ACC112 (cell line): ENCODE results near the gene VMAC.

Experiments used
- H2AFZ ChIP-seq: fragments of 200-600 bp; sonication (generic); one replicate; pipeline ENCODE4 v1.6.0; 2017; ENCODE audit warnings: antibody characterized with exemption, low read length; ENCODE audit not compliant: unreplicated experiment
- H3K27ac ChIP-seq: fragments of 200-600 bp; sonication (generic); 2 replicates; pipeline ENCODE4 v1.5.1; 2014; ENCODE audit warnings: low read depth, mild to moderate bottlenecking, antibody characterized with exemption, low read length, moderate library complexity
- H3K27me3 ChIP-seq: fragments of 200-600 bp; sonication (generic); 2 replicates; pipeline ENCODE4 v1.6.1; 2014; ENCODE audit warnings: mild to moderate bottlenecking, antibody characterized with exemption, low read length, moderate library complexity, mixed read lengths; ENCODE audit not compliant: insufficient read depth
- H3K36me3 ChIP-seq: fragments of 200-600 bp; sonication (generic); 2 replicates; pipeline ENCODE4 v1.6.1; 2016; ENCODE audit warnings: mild to moderate bottlenecking, antibody characterized with exemption, low read length, moderate library complexity, mixed read lengths; ENCODE audit not compliant: insufficient read depth
- H3K4me1 ChIP-seq: fragments of 200-600 bp; sonication (generic); one replicate; pipeline ENCODE4 v1.6.1; 2016; ENCODE audit warnings: low read length, mixed read lengths; ENCODE audit not compliant: insufficient read depth, unreplicated experiment, control insufficient read depth
- H3K4me3 ChIP-seq: fragments of 200-600 bp; sonication (generic); 2 replicates; pipeline ENCODE4 v1.5.1; 2014; ENCODE audit warnings: mild to moderate bottlenecking, low read depth, low read length
- H3K79me2 ChIP-seq: fragments of 200-600 bp; sonication (generic); one replicate; pipeline ENCODE4 v1.6.0; 2016; ENCODE audit warnings: low read length; ENCODE audit not compliant: control insufficient read depth, unreplicated experiment, insufficient read depth

Gene VMAC

GRCh38 chr19:5910638-5910907 lies 5.9 kb downstream of the VMAC start:
- H2AFZ ChIP-seq: no peak overlapping the region
- H3K27ac ChIP-seq: no peak overlapping the region
- no peaks in the 10 kb centered on the region for H3K27me3 ChIP-seq
- no peak overlapping the region for H3K4me3 ChIP-seq
- no peaks in the 10 kb centered on the region for H3K79me2 ChIP-seq
- no peaks in the 10 kb centered on the region for H3K36me3 ChIP-seq
- H3K4me1 ChIP-seq: peaks cover 5% of the 10 kb centered on the region

GRCh38 chr19:5911366-5911765 lies 6.7 kb downstream of the VMAC start:
- Histone ChIP-seq H2AFZ (no peak overlapping the region), H3K27me3 (no peaks in the 10 kb centered on the region), H3K36me3 (no peaks in the 10 kb centered on the region), H3K27ac (no peak overlapping the region), H3K4me3 (no peak overlapping the region), H3K4me1 (peaks cover 5% of the 10 kb centered on the region), H3K79me2 (no peaks in the 10 kb centered on the region)

GRCh38 chr19:5913739-5914357 lies 9.2 kb downstream of the VMAC start, which contains the start of gene CAPS:
TSS of gene CAPS (plus strand) at chr19:5914254. CDS start at chr19:5914407, 153 bp downstream.
- no peak within 1 kb of the TSS for H2AFZ ChIP-seq
- no peak within 1 kb of the TSS for H3K4me3 ChIP-seq
- no peak within 1 kb of the TSS for H3K27ac ChIP-seq

GRCh38 chr19:5914358-5914774 lies 9.7 kb downstream of the VMAC start:
- Histone ChIP-seq H3K4me1 (peaks cover 5% of the 10 kb centered on the region), H3K27me3 (no peaks in the 10 kb centered on the region), H3K4me3 (no peak overlapping the region), H3K79me2 (no peaks in the 10 kb centered on the region), H3K36me3 (no peaks in the 10 kb centered on the region), H2AFZ (no peak overlapping the region), H3K27ac (no peak overlapping the region)

More at GRCh38 chr19:5913739-5914357, 9.2 kb downstream of the VMAC start, which contains the start of gene CAPS:
- Histone ChIP-seq H3K36me3 (no peaks in the 10 kb centered on the region), H3K79me2 (no peaks in the 10 kb centered on the region), H3K27me3 (no peaks in the 10 kb centered on the region), H3K4me1 (peaks cover 5% of the 10 kb centered on the region)

- Histone ChIP-seq H3K27me3 (no peaks in the 10 kb centered on the region), H3K27ac (no peak overlapping the region)
Measured at GRCh38 chr19:5914946-5915781, 10.5 kb downstream of the VMAC start.

GRCh38 chr19:5915782-5916165 lies 11.1 kb downstream of the VMAC start:
- Histone ChIP-seq H3K27me3 (no peaks in the 10 kb centered on the region), H3K36me3 (no peaks in the 10 kb centered on the region)

More at GRCh38 chr19:5914946-5915781, 10.5 kb downstream of the VMAC start:
- H3K36me3 ChIP-seq: no peaks in the 10 kb centered on the region
- H3K4me1 ChIP-seq: peaks cover 5% of the 10 kb centered on the region
- no peak overlapping the region for H3K4me3 ChIP-seq
- no peaks in the 10 kb centered on the region for H3K79me2 ChIP-seq
- H2AFZ ChIP-seq: no peak overlapping the region

GRCh38 chr19:5916181-5916708 lies 11.6 kb downstream of the VMAC start:
- Histone ChIP-seq H3K4me1 (peaks cover 5% of the 10 kb centered on the region), H3K4me3 (no peak overlapping the region), H3K36me3 (no peaks in the 10 kb centered on the region), H3K79me2 (no peaks in the 10 kb centered on the region), H2AFZ (no peak overlapping the region), H3K27ac (no peak overlapping the region), H3K27me3 (no peaks in the 10 kb centered on the region)

More at GRCh38 chr19:5915782-5916165, 11.1 kb downstream of the VMAC start:
- Histone ChIP-seq H3K4me1 (peaks cover 5% of the 10 kb centered on the region), H3K4me3 (no peak overlapping the region), H2AFZ (no peak overlapping the region), H3K79me2 (no peaks in the 10 kb centered on the region), H3K27ac (no peak overlapping the region)

- H3K36me3 ChIP-seq: no peaks in the 10 kb centered on the region
- H2AFZ ChIP-seq: no peak overlapping the region
- no peaks in the 10 kb centered on the region for H3K27me3 ChIP-seq
- no peak overlapping the region for H3K27ac ChIP-seq
- H3K4me1 ChIP-seq: peaks cover 5% of the 10 kb centered on the region
- H3K79me2 ChIP-seq: no peaks in the 10 kb centered on the region
- no peak overlapping the region for H3K4me3 ChIP-seq
Measured at GRCh38 chr19:5917431-5918107, 12.9 kb downstream of the VMAC start.

GRCh38 chr19:5918463-5919079 lies 13.9 kb downstream of the VMAC start:
- H3K4me1 ChIP-seq: peaks cover 5% of the 10 kb centered on the region
- no peaks in the 10 kb centered on the region for H3K36me3 ChIP-seq
- H3K27ac ChIP-seq: no peak overlapping the region
- no peaks in the 10 kb centered on the region for H3K27me3 ChIP-seq
- H2AFZ ChIP-seq: no peak overlapping the region
- H3K79me2 ChIP-seq: no peaks in the 10 kb centered on the region
- no peak overlapping the region for H3K4me3 ChIP-seq

- no peaks in the 10 kb centered on the region for H3K36me3 ChIP-seq
- no peaks in the 10 kb centered on the region for H3K79me2 ChIP-seq
- no peak overlapping the region for H3K27ac ChIP-seq
- H3K4me1 ChIP-seq: no peaks in the 10 kb centered on the region
- no peak overlapping the region for H2AFZ ChIP-seq
- H3K27me3 ChIP-seq: no peaks in the 10 kb centered on the region
- no peak overlapping the region for H3K4me3 ChIP-seq
Measured at GRCh38 chr19:5921516-5922160, 17.0 kb downstream of the VMAC start.
